ENCODE data around the gene MEIOB. TPM values are rescaled to one million over a fixed set of nuclear protein-coding genes. Genes with fewer than 3 reads are reported as not detected.

The MEIOB gene
- total RNA-seq, 1 donor from 2014 or later, result not detected

GRCh38 chr16:1857433-1858097, 14.4 kb downstream of the MEIOB start:
- no peaks in the 10 kb centered on the region for H3K36me3 Mint-ChIP-seq (ENCODE audit: low read depth)
- H3K27ac Mint-ChIP-seq (ENCODE audit: unreplicated experiment), result no peak overlapping the region
- DNase-seq (ENCODE audit: low read depth, low spot score), result no peak
- peaks cover 92% of the 10 kb centered on the region for H3K27me3 Mint-ChIP-seq (ENCODE audit: low read depth)
- no peak for TF ChIP-seq CTCF (conservative IDR thresholded peaks at IDR 0.05)
- no peak overlapping the region for H3K4me3 Mint-ChIP-seq
- H3K4me1 Mint-ChIP-seq, result peaks cover 6% of the 10 kb centered on the region
- no peaks in the 10 kb centered on the region for H3K9me3 Mint-ChIP-seq

- Mint-ChIP-seq H3K4me3 (no peak overlapping the region), H3K9me3 (no peaks in the 10 kb centered on the region), H3K36me3 (ENCODE audit: low read depth) (no peaks in the 10 kb centered on the region), H3K27ac (ENCODE audit: unreplicated experiment) (no peak overlapping the region), H3K4me1 (no peaks in the 10 kb centered on the region), H3K27me3 (ENCODE audit: low read depth) (peaks cover 79% of the 10 kb centered on the region)
- TF ChIP-seq CTCF (conservative IDR thresholded peaks at IDR 0.05), result no peak
- DNase-seq (ENCODE audit: low read depth, low spot score), result no peak
Measured at GRCh38 chr16:1851793-1852192, 20.2 kb downstream of the MEIOB start.

- TF ChIP-seq CTCF (conservative IDR thresholded peaks at IDR 0.05), result no peak
- H3K4me1 Mint-ChIP-seq, result no peaks in the 10 kb centered on the region
- no peak overlapping the region for H3K27ac Mint-ChIP-seq (ENCODE audit: unreplicated experiment)
- H3K27me3 Mint-ChIP-seq (ENCODE audit: low read depth), result peaks cover 85% of the 10 kb centered on the region
- no peak overlapping the region for H3K4me3 Mint-ChIP-seq
- no peaks in the 10 kb centered on the region for H3K36me3 Mint-ChIP-seq (ENCODE audit: low read depth)
- no peak for DNase-seq (ENCODE audit: low read depth, low spot score)
- no peaks in the 10 kb centered on the region for H3K9me3 Mint-ChIP-seq
Measured at GRCh38 chr16:1850981-1851380, 21.0 kb downstream of the MEIOB start.

GRCh38 chr16:1846416-1846815, 25.5 kb downstream of the MEIOB start:
- TF ChIP-seq CTCF (conservative IDR thresholded peaks at IDR 0.05), result no peak
- Mint-ChIP-seq H3K27ac (ENCODE audit: unreplicated experiment) (no peak overlapping the region), H3K9me3 (no peaks in the 10 kb centered on the region), H3K4me1 (no peaks in the 10 kb centered on the region), H3K36me3 (ENCODE audit: low read depth) (no peaks in the 10 kb centered on the region), H3K27me3 (ENCODE audit: low read depth) (peaks cover 47% of the 10 kb centered on the region), H3K4me3 (no peak overlapping the region)
- DNase-seq (ENCODE audit: low read depth, low spot score), result no peak

- no peaks in the 10 kb centered on the region for H3K36me3 Mint-ChIP-seq (ENCODE audit: low read depth)
- no peaks in the 10 kb centered on the region for H3K9me3 Mint-ChIP-seq
- TF ChIP-seq CTCF (conservative IDR thresholded peaks at IDR 0.05), result no peak
- no peak for DNase-seq (ENCODE audit: low read depth, low spot score)
- no peaks in the 10 kb centered on the region for H3K4me1 Mint-ChIP-seq
- H3K27me3 Mint-ChIP-seq (ENCODE audit: low read depth), result peaks cover 43% of the 10 kb centered on the region
- no peak overlapping the region for H3K4me3 Mint-ChIP-seq
- H3K27ac Mint-ChIP-seq (ENCODE audit: unreplicated experiment), result no peak overlapping the region
Measured at GRCh38 chr16:1845985-1846384, 26.0 kb downstream of the MEIOB start.
